Measurements from ENCODE around the gene REEP3.

REEP3 gene

GRCh38 chr10:63505562-63505961, 15.6 kb upstream of the REEP3 start:
- no peak for DNase-seq (ENCODE audit: low read depth, low spot score)

DNA sequence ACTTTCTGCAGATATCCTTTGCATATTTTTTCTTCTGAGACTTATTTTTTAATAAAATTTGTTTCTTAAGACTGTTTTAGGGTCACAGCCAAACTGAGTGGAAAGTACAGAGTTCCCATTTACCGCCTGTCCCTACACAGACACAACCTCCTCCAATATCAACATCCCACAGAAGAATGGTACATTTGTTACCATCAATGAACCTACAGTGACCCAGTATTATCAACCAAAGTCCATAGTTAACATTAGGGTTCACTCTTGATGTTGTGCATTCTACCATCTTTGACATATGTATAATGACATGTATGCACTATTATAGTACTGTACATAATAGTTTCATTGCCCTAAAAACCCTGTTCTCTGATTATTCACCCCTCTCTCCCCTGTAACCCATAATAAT, 14.6 kb upstream of the REEP3 start:
- DNase-seq (ENCODE audit: low read depth, low spot score), result no peak

DNA sequence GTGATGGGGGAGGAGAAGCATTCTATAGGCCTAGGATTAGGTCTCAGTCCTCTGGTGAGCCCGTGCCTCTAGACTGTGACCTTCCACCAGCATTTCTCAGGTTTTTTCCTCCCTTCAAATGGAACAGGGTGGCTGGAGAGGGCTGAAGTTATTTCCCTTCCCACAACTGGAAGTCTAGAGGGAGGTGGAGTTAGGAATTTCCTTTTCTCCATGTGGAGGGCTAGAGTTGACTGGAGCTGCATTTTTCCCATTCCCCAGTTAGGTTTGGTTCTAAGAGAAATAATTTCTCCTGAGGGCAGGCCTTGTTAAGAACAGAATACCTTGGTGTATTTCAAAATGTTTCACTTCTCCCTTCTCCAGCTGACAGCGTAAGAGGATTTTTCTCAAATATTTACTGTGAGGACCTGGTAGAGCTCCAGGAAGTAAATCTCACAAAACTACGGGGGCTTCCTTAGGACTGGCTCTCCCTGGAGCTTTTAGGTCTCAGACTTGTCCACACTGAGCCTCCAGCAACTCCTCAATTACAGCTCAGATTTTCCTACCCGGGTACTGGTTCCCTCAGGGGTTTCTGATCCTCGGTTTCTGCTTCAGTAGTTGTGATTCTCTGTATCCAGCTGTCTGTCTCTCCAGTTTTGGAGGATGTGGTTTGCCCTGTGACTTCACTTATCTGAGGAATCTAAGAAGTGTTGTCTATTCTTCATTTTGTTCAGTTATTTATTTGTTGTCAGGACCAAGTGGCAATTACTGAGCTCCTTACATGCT, 6.0 kb upstream of the REEP3 start:
- DNase-seq (ENCODE audit: low read depth, low spot score), result no peak

DNA sequence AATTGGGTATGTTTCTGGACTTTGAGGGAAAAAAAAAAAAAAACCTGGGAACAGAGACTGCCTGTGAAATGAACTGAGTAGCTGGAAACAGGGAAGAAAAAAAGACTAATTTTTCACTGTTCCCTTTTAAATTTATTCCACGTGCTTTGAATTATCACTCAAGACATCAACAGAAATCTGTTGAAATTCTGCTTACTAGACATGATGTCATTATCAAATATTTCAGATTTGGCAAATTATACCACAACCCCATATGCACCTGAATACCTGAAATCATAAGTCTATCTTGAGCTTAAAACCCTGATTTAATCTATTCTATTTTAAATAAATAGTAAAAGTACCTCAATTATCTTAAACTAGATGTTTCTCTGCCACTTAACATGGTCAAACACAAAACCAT, 5.0 kb upstream of the REEP3 start:
- no peak for DNase-seq (ENCODE audit: low read depth, low spot score)

DNA sequence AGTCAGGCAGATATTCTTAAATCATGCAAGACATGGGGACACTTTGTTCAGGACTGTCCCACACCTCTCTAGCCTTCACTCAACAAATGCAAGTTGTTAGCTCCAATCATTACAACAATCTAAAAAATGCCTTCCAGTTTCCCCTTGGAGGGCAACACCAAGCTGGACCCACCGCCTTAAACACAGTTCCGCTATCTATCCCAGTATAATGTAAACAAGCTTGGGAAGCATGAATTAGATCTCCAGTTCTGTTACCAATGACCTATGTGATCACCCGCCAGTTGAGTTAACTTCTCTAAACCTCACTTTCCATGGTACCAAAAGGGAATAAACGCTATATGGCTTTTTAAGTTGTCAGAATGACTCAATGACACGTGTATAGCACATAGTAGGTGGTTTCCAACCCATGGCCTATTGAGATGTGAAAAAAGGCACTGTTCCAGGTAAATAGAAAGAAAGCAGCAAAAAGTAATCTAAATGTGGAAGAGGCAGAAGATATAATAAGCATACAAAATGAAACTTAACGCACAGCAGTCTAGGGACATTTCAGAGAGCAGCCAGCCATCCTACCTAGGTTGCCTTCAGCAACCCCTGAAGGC, 2.4 kb upstream of the REEP3 start:
- DNase-seq (ENCODE audit: low read depth, low spot score), result no peak

- peak; percentile 4 for DNase-seq (ENCODE audit: low read depth, low spot score)
These were observed 445 bp downstream of the REEP3 start for GRCh38 chr10:63521416-63522276.

- no peak for DNase-seq (ENCODE audit: low read depth, low spot score)
These were observed 1.1 kb downstream of the REEP3 start for GRCh38 chr10:63522277-63522687.

- DNase-seq (ENCODE audit: low read depth, low spot score), result no peak
These were observed 1.8 kb downstream of the REEP3 start for GRCh38 chr10:63522995-63523394.

- DNase-seq (ENCODE audit: low read depth, low spot score), result no peak
These were observed 3.8 kb downstream of the REEP3 start for GRCh38 chr10:63525021-63525420.

DNA sequence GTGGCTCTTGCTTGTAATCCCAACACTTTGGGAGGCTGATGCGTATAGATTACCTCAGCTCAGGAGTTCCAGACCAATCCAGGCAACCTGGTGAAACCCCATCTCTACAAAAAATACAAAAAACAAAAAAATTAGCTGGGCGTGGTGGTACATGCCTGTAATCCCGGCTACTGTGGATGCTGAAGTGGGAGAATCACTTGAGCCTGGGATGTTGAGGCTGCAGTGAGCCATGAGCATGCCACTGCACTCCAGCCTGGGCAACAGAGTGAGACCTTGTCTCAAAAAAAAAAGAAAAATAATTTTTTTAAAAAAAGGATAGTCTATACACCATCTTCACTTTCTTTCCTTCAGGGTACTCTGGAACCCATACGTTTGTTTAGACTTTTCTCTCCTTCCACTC, 6.2 kb downstream of the REEP3 start:
- no peak for DNase-seq (ENCODE audit: low read depth, low spot score)

DNA sequence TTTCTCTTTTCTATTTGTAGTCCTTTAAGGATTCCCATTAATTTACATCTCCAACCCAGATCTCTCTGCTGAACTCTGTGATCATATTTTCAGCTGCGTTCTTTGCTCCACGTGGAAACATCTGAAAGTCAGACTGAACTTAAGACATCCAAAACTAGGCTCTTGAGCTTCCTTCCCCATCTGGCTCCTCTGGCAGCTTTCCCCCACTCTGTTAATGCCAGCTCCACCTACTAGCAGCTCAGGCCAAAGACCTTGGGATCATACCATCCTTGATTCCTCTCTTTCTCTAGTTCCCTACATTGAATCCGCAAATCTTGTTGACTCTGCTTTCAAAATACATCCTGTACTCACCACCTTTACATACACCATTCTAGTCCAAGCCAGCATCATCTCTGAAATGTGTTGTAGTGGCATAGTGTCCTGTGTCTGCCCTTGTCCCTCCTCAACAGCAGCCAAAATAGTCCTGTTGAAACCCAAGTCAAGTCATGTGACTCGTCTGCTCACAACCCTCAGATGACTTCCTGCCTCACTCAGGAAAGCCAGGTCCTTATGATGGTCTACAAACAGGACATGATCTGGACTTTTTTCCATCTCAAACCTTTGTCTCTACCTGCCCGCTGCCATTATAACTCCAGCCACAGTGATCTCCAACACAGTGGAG, 7.0 kb downstream of the REEP3 start:
- no peak for DNase-seq (ENCODE audit: low read depth, low spot score)

GRCh38 chr10:63530409-63530808, 9.2 kb downstream of the REEP3 start:
- no peak for DNase-seq (ENCODE audit: low read depth, low spot score)

DNA sequence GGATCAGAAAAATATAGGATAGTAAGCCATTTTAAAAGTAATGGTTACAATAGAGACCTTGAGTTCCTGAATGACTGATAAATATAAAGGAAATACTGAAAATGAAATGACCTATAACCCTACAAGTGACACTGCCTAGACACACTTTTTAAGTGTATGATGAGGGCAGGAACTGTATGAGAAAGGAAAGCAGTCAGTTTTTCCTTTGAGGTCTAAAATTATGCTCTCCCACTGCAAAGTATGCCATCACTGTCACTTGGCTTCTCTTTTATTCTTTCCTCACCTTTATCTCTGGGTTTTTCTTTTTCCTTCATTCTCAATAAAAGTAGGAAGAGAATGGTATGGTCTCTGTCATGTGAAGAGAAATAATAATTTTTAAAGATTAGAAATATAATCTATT, 13.5 kb downstream of the REEP3 start:
- no peak for DNase-seq (ENCODE audit: low read depth, low spot score)

- no peak for DNase-seq (ENCODE audit: low read depth, low spot score)
These were observed 15.5 kb downstream of the REEP3 start for GRCh38 chr10:63536698-63537097.

DNA sequence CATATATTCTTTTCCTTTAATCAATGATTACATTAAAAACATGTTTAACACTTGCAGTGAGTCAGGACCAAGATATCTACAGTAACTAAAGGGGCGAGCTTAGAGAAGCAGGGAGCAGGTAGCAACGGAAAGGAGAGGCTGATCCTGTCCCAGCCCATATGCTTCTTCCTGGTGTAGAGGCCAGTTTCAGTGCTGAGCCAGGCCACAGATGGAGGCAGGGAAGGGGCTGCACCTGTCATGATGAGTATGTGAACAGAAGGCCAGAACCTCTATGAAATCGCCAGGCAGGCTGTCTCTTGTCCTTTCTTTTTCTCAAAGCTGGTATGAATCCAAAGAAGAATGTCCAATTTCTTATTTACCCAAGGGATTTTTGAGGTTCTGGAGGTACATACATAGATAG, 16.3 kb downstream of the REEP3 start:
- DNase-seq (ENCODE audit: low read depth, low spot score), result no peak

DNA sequence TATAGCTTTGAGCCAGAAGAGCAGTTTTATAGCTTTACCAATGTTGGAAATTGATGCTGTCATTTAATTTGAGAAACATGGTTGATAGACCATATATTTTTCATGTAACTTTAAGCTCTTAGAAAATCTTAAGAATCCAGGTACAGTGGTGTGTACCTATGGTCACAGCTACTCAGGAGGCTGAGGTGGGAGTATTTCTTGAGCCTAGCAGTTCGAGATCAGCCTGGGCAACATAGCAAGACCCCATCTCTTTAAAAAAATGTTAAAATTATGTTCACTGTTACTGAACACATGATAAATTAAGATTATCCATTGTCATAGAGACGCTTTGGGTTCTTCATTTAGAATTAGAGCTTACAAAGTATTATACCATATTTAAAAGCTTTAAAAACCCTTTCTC, 18.2 kb downstream of the REEP3 start:
- DNase-seq (ENCODE audit: low read depth, low spot score), result no peak

- no peak for DNase-seq (ENCODE audit: low read depth, low spot score)
These were observed 18.8 kb downstream of the REEP3 start for GRCh38 chr10:63539994-63540393.

DNA sequence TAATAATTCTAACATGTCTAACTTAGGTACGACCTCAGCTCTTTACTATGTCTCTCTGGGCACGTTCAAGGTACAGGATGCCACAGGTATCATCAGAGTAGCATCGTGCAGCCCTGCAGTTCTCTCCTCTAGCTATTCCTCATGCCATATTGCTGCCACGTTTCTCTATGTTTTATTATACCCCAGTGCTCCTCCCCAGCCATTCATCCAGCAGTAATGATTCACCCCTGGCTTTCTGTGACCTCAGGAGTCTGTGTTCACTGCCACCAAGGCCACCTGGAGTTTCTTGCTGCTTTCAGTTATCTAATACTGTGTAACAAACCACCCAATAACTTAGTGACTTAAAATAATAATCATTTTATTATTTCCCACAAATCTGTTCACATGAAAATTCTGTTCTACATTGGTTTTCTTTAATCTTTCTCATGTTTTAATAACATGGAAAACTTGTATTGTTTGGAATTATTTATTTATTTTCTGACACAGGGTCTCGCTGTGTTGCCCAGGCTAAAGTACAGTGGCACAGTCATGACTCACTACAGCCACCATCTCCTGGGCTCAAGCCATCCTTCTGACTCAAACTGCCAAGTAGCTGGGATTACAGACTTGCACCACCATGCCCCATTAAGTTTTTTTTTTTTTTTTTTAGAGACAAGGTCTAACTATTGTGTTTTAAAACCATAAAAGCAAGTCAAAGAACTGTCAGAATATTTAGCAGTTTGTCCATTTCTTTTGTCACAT, 21.8 kb downstream of the REEP3 start:
- DNase-seq (ENCODE audit: low read depth, low spot score), result no peak

DNA sequence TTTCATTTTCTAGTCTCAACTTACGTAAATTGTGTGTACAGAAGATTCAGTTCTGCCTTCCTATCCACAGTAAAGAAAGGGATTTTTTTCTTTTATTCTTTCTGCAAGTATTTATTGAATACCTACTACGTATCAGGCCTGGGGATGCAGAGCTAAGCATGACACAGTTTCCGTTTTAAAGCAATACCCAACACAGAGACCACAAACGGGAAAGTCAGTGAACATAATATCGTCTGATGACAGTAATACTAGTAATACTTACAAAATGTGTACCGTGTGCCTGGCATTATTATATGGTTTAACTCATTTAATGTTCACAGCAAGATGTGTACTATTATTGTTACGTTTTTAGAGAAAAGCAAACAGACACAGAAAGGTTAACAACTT, 22.4 kb downstream of the REEP3 start:
- no peak for DNase-seq (ENCODE audit: low read depth, low spot score)

DNA sequence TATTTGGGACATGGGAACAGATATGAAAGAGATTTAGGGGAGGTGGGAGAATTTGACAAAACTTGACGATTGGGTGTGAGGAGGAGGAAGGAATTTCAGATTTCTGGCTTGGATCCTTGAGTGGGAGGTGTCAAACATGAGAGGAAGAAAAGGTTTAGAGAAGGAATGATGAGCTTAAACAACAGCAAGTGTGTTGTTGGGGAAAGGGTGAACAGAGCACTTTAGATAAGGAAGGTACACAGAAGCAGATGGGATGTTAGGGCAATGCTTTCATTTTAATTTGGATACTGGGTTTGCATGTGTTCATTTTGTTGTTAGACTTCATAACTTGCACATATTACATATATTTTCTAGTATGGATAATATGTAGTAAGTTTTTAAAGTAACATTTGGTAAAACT, 23.2 kb downstream of the REEP3 start:
- DNase-seq (ENCODE audit: low read depth, low spot score), result no peak

GRCh38 chr10:63547628-63548360, 26.6 kb downstream of the REEP3 start:
- no peak for DNase-seq (ENCODE audit: low read depth, low spot score)

Measured in activated CD4-positive, CD25-positive, alpha-beta regulatory T cell treated with anti-CD3 and anti-CD28 coated beads, Interleukin-2, amount 50 U/mL, for 16 hours (primary cell).